HG02759 (cell line): ENCODE data around the gene ZNF594.
"Not testable (repeated sequence)": the region's sequence is repeated elsewhere in the genome, so short reads cannot be mapped to it uniquely, and the experiment has no call there.

Source experiments
- ATAC-seq: cut with Tn5 transposase; IDR thresholded peaks from one replicate; pipeline ENCODE4 v1.9.1; 2021; ENCODE audit warnings: mild to moderate bottlenecking, moderate library complexity; ENCODE audit not compliant: unreplicated experiment

The ZNF594 gene

GRCh38 chr17:5137511-5138197 lies 54.0 kb downstream of the ZNF594 start:
- ATAC-seq = not testable (repeated sequence)

- ATAC-seq = not testable (repeated sequence)
Observed at GRCh38 chr17:5136580-5137412, 54.9 kb downstream of the ZNF594 start.

DNA sequence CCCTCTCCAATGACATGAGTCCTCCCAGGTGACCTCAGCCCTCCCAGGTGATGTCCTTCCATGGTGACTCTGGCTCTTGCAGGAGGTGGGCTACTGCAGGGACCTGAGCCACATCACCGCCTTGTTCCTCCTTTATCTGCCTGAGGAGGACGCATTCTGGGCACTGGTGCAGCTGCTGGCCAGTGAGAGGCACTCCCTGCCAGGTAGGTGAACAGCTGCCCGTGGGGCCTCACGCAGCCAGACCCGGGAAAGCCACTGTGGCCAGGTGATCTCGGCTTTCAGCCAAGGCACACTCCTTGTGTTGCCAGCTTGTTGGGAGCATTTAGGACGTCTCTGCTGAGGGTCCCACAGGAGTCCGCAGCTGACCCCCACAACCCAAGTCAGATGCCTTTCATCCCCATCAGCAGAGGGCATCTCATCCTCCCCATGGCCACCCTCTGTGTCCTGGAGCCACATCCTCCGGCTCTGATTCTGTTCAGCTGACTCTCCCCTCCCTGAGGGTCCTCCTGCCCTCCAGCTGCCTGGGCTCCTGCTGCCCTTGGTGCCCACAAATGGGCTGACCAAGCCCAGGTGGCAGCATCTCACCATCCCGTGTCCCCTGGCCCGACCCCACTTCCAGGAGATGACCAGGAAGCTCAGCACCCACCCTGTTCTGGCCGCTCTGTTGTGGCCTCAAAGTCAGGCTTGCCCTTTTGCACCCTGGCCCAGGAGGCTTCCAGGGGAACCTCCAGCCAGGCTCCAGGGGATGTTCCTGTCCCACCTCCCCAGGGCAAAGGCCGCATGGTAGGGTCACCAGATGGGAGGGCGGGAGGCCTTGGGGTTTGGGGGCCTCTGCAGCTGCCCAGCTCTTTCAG lies 55.7 kb downstream of the ZNF594 start:
- ATAC-seq = no peak

DNA sequence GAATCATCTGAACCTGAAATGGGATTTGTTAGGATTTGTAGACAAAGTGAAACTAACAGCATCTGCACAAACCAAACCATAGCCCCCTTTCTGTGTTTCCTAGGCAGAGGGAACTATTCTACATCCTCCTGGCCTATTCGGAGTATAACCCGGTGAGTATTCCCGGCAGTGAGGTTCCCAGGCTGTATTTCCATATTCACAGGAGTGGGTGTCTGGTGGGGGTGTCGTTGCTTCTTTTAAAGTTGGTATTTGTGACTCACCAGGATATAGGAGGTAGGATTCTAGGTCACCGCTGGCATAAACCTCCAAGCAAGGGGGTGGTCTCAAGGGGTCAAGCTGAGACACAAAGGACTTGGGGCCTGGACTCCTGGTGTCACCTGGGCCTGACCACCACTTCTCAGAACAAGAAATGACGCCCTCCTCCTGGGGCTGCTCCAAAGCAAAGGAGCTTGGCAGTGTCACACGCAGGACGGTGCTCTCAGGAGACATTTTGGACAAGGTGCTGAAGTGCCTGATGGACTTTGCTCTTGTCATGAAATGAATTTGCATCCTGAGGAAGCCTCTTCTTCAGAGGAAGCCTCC lies 56.4 kb downstream of the ZNF594 start:
- not testable (repeated sequence) for ATAC-seq

GRCh38 chr17:5134571-5134970 lies 57.1 kb downstream of the ZNF594 start:
- ATAC-seq = not testable (repeated sequence)

GRCh38 chr17:5133961-5134360 lies 57.7 kb downstream of the ZNF594 start:
- not testable (repeated sequence) for ATAC-seq

GRCh38 chr17:5133311-5133710 lies 58.4 kb downstream of the ZNF594 start:
- no peak for ATAC-seq

DNA sequence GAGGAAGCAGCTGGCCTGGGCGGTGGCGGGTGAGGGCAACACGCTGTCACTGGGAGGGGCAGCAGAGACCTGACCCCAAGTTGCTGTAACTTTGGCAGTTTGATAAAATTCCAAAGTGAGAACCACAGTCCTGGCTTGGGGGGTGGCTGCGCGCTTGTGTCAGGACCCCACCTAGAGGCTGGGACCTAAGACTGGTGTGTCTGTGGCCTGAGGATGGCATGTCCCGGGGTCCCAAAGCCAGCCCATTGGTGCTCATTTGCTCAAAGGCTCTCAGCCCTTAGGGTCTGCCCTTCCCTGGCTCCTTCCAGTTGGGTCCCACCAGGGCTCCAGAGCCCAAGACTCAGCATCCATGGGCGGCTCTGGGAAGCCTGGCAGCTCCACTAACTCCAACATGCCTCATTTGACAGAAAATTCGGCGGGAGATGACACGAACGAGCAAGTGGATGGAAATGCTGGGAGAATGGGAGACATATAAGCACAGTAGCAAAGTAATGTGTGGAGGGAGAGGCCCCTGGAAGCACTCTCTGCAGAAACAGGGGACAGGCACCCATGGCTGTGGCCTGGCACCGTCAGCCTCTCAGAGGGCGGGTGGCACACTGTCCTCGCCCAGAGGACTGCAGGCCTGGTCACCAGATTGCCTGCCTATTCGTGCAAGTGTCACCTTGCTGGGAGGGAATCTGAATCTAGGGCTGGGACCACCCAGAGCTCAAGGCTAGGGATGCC lies 59.0 kb downstream of the ZNF594 start:
- not testable (repeated sequence) for ATAC-seq

- not testable (repeated sequence) for ATAC-seq
Observed at GRCh38 chr17:5131799-5132502, 59.7 kb downstream of the ZNF594 start.

GRCh38 chr17:5131146-5131715 lies 60.4 kb downstream of the ZNF594 start:
- ATAC-seq = no peak

GRCh38 chr17:5130687-5131086 lies 61.0 kb downstream of the ZNF594 start:
- not testable (repeated sequence) for ATAC-seq

- ATAC-seq = not testable (repeated sequence)
Observed at GRCh38 chr17:5130261-5130660, 61.4 kb downstream of the ZNF594 start.

- not testable (repeated sequence) for ATAC-seq
Observed at GRCh38 chr17:5129770-5130169, 61.9 kb downstream of the ZNF594 start.
